GM18511 (cell line): ENCODE data around the gene TRABD2B.

Experiments
- ATAC-seq: cut with Tn5 transposase; IDR thresholded peaks from one replicate; pipeline ENCODE4 v1.9.1; 2021; ENCODE audit warnings: mild to moderate bottlenecking, moderate library complexity; ENCODE audit not compliant: unreplicated experiment

TRABD2B gene

GRCh38 chr1:47886141-47886540 is 111.0 kb downstream of the TRABD2B start:
- no peak for ATAC-seq

GRCh38 chr1:47885062-47885830 is 111.9 kb downstream of the TRABD2B start:
- ATAC-seq: no peak

- no peak for ATAC-seq
Observed at GRCh38 chr1:47883963-47884362, 113.2 kb downstream of the TRABD2B start.

GRCh38 chr1:47881505-47882442 is 115.4 kb downstream of the TRABD2B start:
- no peak for ATAC-seq

- ATAC-seq: no peak
Observed at GRCh38 chr1:47876587-47876963, 120.6 kb downstream of the TRABD2B start.

- ATAC-seq: no peak
Observed at GRCh38 chr1:47875831-47876586, 121.2 kb downstream of the TRABD2B start.

- ATAC-seq: no peak
Observed at GRCh38 chr1:47875036-47875435, 122.1 kb downstream of the TRABD2B start.

GRCh38 chr1:47873337-47873736 is 123.8 kb downstream of the TRABD2B start:
- no peak for ATAC-seq

GRCh38 chr1:47872886-47873285 is 124.3 kb downstream of the TRABD2B start:
- ATAC-seq: no peak

GRCh38 chr1:47871799-47872353 is 125.3 kb downstream of the TRABD2B start:
- no peak for ATAC-seq

GRCh38 chr1:47870946-47871676 is 126.1 kb downstream of the TRABD2B start:
- ATAC-seq: no peak

- no peak for ATAC-seq
Observed at GRCh38 chr1:47870480-47870879, 126.7 kb downstream of the TRABD2B start.

GRCh38 chr1:47868348-47868676 is 128.9 kb downstream of the TRABD2B start:
- ATAC-seq: no peak

GRCh38 chr1:47867438-47868347 is 129.5 kb downstream of the TRABD2B start:
- no peak for ATAC-seq

GRCh38 chr1:47866601-47867437 is 130.4 kb downstream of the TRABD2B start:
- ATAC-seq: no peak

- no peak for ATAC-seq
Observed at GRCh38 chr1:47865881-47866535, 131.2 kb downstream of the TRABD2B start.

- no peak for ATAC-seq
Observed at GRCh38 chr1:47859092-47859743, 138.0 kb downstream of the TRABD2B start.
